Measurements from ENCODE around the gene ANKRD44. TPM values are rescaled to one million over a fixed set of nuclear protein-coding genes. Genes with fewer than 3 reads are reported as not detected.

The ANKRD44 gene
- total and polyA plus RNA-seq, 12 donors, result 1.1 to 20.1 (median 6.9) TPM

- Histone ChIP-seq H3K27ac (no peak overlapping the region), H3K27me3 (peaks cover 0 to 5% (median 0%) of the 10 kb centered on the region in 7 donors), H3K4me1 (peaks cover 0 to 12% (median 0%) of the 10 kb centered on the region in 9 donors), H3K9me3 (no peaks in the 10 kb centered on the region), H3K36me3 (no peaks in the 10 kb centered on the region), H3K4me3 (no peak overlapping the region)
- 69 to 82% methylated on average over 1 of the region's 1 CpG for WGBS, 2 donors
- intact Hi-C loops (cut with DNase I), result no loop called here
- TF ChIP-seq CTCF (IDR thresholded peaks at IDR 0.05), result no peak
- ATAC-seq (no peak), DNase-seq (no peak)
These were observed 17.0 kb upstream of the ANKRD44 start for GRCh38 chr2:197327472-197328098.

- intact Hi-C loops (cut with DNase I), result no loop called here
- WGBS, 2 donors, result 91 to 93% methylated on average over 3 of the region's 3 CpGs
- Histone ChIP-seq H3K27ac (no peak overlapping the region), H3K36me3 (no peaks in the 10 kb centered on the region), H3K4me1 (peaks cover 0 to 12% (median 0%) of the 10 kb centered on the region in 9 donors), H3K27me3 (peaks cover 0 to 5% (median 0%) of the 10 kb centered on the region in 7 donors), H3K9me3 (no peaks in the 10 kb centered on the region), H3K4me3 (no peak overlapping the region)
- DNase-seq (no peak), ATAC-seq (no peak)
- no peak for TF ChIP-seq CTCF (IDR thresholded peaks at IDR 0.05)
These were observed 16.5 kb upstream of the ANKRD44 start for GRCh38 chr2:197327073-197327471.

GRCh38 chr2:197324801-197325200, 14.2 kb upstream of the ANKRD44 start:
- ATAC-seq, result no peak
- TF ChIP-seq CTCF (IDR thresholded peaks at IDR 0.05), result no peak
- no peak overlapping the region for H3K4me3 ChIP-seq
- H3K27ac ChIP-seq, result no peak overlapping the region
- no peaks in the 10 kb centered on the region for H3K9me3 ChIP-seq
- H3K27me3 ChIP-seq, result peaks cover 0 to 5% (median 0%) of the 10 kb centered on the region in 7 donors
- no peaks in the 10 kb centered on the region for H3K36me3 ChIP-seq
- intact Hi-C loops (cut with DNase I), result no loop called here
- H3K4me1 ChIP-seq, result peaks cover 0 to 12% (median 0%) of the 10 kb centered on the region in 9 donors
- DNase-seq, result no peak

GRCh38 chr2:197322724-197323720, 12.4 kb upstream of the ANKRD44 start:
- DNase-seq (no peak), ATAC-seq (no peak)
- Histone ChIP-seq H3K27ac (peak overlapping the region in 1 of 10 donors; percentile 59), H3K4me3 (no peak overlapping the region), H3K9me3 (no peaks in the 10 kb centered on the region), H3K27me3 (peaks cover 0 to 5% (median 0%) of the 10 kb centered on the region in 7 donors), H3K4me1 (peaks cover 0 to 12% (median 0%) of the 10 kb centered on the region in 9 donors), H3K36me3 (no peaks in the 10 kb centered on the region)
- no peak for TF ChIP-seq CTCF (IDR thresholded peaks at IDR 0.05)
- intact Hi-C loops (cut with DNase I), result no loop called here
- WGBS, 2 donors, result 66 to 67% methylated on average over 11 of the region's 11 CpGs
